Brain microvascular endothelial cell (primary cell): ENCODE data around the gene LRRC46.

Experiments
- DNase-seq: peaks from one replicate; pipeline ENCODE4 v3.0.0-alpha.2; 2020
- H3K27ac ChIP-seq: fragments of 250-450 bp; sonication (Bioruptor Pico); 2 replicates; pipeline ENCODE4 v1.5.1; 2020; ENCODE audit warnings: mild to moderate bottlenecking, moderate library complexity
- H3K27me3 ChIP-seq: fragments of 250-450 bp; sonication (Bioruptor Pico); replicated peaks from 2 replicates; pipeline ENCODE4 v1.5.1; 2020; ENCODE audit warnings: mild to moderate bottlenecking
- H3K36me3 ChIP-seq: fragments of 250-450 bp; sonication (Bioruptor Pico); replicated peaks from 2 replicates; pipeline ENCODE4 v1.5.1; 2020; ENCODE audit warnings: mild to moderate bottlenecking
- H3K4me3 ChIP-seq: 2 replicates; pipeline ENCODE4 v1.5.1; 2011; ENCODE audit warnings: low read depth, mild to moderate bottlenecking, control low read depth, low read length, moderate library complexity
- CTCF ChIP-seq: IDR thresholded peaks from 2 replicates; pipeline ENCODE4 v1.5.1; 2011; ENCODE audit warnings: low read depth, mild to moderate bottlenecking, moderate library complexity, low read length, control low read depth, inconsistent platforms; ENCODE audit errors: missing control alignments
- in situ Hi-C: cut with HindIII; loops from 2 replicates; pipeline ENCODE4 v1.10.0; 2017; ENCODE audit warnings: low sequenced_read_pairs, low pct_ligation_motif_present

LRRC46 gene

GRCh38 chr17:47802341-47803022 lies 29.0 kb upstream of the LRRC46 start:
- TF ChIP-seq CTCF, result peak; percentile 80
- Histone ChIP-seq H3K4me3 (no peak overlapping the region), H3K36me3 (peaks cover 4% of the 10 kb centered on the region), H3K27me3 (peaks cover 9% of the 10 kb centered on the region), H3K27ac (no peak overlapping the region)
- peak; percentile 32 for DNase-seq
- in situ Hi-C loops, result no loop called here

GRCh38 chr17:47803201-47803600 lies 28.3 kb upstream of the LRRC46 start:
- Histone ChIP-seq H3K27me3 (peaks cover 9% of the 10 kb centered on the region), H3K36me3 (peaks cover 11% of the 10 kb centered on the region), H3K27ac (no peak overlapping the region), H3K4me3 (no peak overlapping the region)
- DNase-seq, result no peak
- in situ Hi-C loops, result no loop called here
- TF ChIP-seq CTCF, result no peak

- Histone ChIP-seq H3K36me3 (peaks cover 17% of the 10 kb centered on the region), H3K27me3 (peaks cover 9% of the 10 kb centered on the region), H3K4me3 (no peak overlapping the region), H3K27ac (no peak overlapping the region)
- DNase-seq, result no peak
- in situ Hi-C loops, result no loop called here
- TF ChIP-seq CTCF, result no peak
Observed at GRCh38 chr17:47803751-47804150, 27.7 kb upstream of the LRRC46 start.

- no peak for DNase-seq
- in situ Hi-C loops, result no loop called here
- TF ChIP-seq CTCF, result no peak
- peaks cover 23% of the 10 kb centered on the region for H3K36me3 ChIP-seq
- H3K27me3 ChIP-seq, result peaks cover 9% of the 10 kb centered on the region
- no peak overlapping the region for H3K27ac ChIP-seq
- H3K4me3 ChIP-seq, result no peak overlapping the region
Observed at GRCh38 chr17:47804461-47804860, 27.0 kb upstream of the LRRC46 start.

GRCh38 chr17:47806026-47806912 lies 25.2 kb upstream of the LRRC46 start:
- in situ Hi-C loops, result no loop called here
- Histone ChIP-seq H3K36me3 (peaks cover 23% of the 10 kb centered on the region), H3K4me3 (no peak overlapping the region), H3K27me3 (peaks cover 9% of the 10 kb centered on the region), H3K27ac (no peak overlapping the region)
- TF ChIP-seq CTCF, result no peak
- DNase-seq, result no peak

- Histone ChIP-seq H3K4me3 (no peak overlapping the region), H3K27ac (no peak overlapping the region), H3K27me3 (peaks cover 9% of the 10 kb centered on the region), H3K36me3 (peaks cover 23% of the 10 kb centered on the region)
- TF ChIP-seq CTCF, result no peak
- DNase-seq, result no peak
- in situ Hi-C loops, result no loop called here
Observed at GRCh38 chr17:47806913-47807255, 24.6 kb upstream of the LRRC46 start.
